AG04449 (cell line): ENCODE results near the gene GPR6.

Experiments used
- CTCF ChIA-PET: fragments of 350-600 bp; formaldehyde crosslinking; extraction: SDS; loops from one replicate; lab custom pipeline; 2021; ENCODE audit warnings: antibody characterized with exemption; lab: Yijun Ruan, JAX
- POLR2A ChIA-PET: fragments of 400-600, 350-600 bp; formaldehyde crosslinking; extraction: SDS; loops from one replicate; lab custom pipeline; 2020; ENCODE audit warnings: antibody characterized with exemption, inconsistent platforms; lab: Yijun Ruan, JAX
- DNase-seq: peaks from one replicate; pipeline ENCODE4 v3.0.0-alpha.2; 2010; ENCODE audit warnings: low read depth, low spot score
- H3K4me3 ChIP-seq: 2 replicates; pipeline ENCODE4 v1.5.1; 2011; ENCODE audit warnings: low read depth, mild to moderate bottlenecking, control low read depth, low read length
- TF ChIP-seq, protein P1 (sequence below): IDR thresholded peaks from one replicate; pipeline ENCODE4 v1.5.1; 2011; ENCODE audit warnings: mild to moderate bottlenecking, moderate library complexity, low read length, control low read depth, inconsistent platforms; ENCODE audit not compliant: insufficient read depth; ENCODE audit errors: missing control alignments

The GPR6 gene, protein sequence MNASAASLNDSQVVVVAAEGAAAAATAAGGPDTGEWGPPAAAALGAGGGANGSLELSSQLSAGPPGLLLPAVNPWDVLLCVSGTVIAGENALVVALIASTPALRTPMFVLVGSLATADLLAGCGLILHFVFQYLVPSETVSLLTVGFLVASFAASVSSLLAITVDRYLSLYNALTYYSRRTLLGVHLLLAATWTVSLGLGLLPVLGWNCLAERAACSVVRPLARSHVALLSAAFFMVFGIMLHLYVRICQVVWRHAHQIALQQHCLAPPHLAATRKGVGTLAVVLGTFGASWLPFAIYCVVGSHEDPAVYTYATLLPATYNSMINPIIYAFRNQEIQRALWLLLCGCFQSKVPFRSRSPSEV

DNA sequence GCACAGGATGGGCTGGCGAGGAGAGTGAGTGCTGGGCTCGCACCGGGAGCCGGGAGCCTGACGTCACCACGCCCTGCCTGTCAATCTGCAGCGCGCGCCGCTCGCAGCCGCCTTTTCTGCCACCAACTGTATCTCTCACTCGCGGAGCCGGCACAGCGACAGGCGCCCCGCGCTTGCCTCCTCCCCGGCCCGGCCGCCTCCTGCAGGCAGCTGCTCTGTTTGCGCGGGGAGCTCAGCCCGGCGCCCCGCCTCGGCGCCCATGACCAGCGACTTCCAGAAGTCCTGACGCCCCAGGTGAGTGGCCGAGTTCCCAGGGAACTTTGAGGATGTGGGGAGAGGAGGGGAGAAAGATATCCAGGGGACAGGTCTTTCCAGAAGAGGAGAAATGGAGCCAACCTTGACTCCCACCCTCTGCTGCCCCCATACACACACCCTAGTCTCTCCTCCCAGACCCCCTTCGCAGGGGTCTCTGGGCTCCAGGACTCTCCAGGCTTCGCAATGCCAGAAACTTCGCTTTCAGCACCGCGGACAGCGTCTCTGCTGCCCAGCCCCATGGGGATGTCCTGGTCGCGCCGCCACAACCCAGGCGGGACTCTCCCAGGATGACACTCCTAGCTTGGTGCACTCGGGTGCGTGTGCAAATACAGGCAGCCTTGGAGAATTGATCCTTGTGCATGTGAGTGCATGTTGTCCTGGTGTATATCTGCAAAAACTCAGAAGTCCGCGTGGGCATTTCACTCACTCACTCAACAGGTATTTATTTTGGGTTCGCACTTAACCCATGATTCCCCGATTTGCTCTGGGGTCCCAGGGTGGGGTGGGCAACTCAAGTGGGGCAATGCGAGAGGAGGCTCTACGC, at the start of gene GPR6:
GPR6 (plus strand) TSS at position 138 of the 859 bp plus-strand sequence. CDS start 802 bp downstream, outside the sequence.
- H3K4me3 ChIP-seq, result no peak within 1 kb of the TSS
- no peak for DNase-seq
- CTCF ChIA-PET, result no interaction called here
- TF ChIP-seq, protein P1, sequence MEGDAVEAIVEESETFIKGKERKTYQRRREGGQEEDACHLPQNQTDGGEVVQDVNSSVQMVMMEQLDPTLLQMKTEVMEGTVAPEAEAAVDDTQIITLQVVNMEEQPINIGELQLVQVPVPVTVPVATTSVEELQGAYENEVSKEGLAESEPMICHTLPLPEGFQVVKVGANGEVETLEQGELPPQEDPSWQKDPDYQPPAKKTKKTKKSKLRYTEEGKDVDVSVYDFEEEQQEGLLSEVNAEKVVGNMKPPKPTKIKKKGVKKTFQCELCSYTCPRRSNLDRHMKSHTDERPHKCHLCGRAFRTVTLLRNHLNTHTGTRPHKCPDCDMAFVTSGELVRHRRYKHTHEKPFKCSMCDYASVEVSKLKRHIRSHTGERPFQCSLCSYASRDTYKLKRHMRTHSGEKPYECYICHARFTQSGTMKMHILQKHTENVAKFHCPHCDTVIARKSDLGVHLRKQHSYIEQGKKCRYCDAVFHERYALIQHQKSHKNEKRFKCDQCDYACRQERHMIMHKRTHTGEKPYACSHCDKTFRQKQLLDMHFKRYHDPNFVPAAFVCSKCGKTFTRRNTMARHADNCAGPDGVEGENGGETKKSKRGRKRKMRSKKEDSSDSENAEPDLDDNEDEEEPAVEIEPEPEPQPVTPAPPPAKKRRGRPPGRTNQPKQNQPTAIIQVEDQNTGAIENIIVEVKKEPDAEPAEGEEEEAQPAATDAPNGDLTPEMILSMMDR, result no peak
- POLR2A ChIA-PET, result no interaction called here

DNA sequence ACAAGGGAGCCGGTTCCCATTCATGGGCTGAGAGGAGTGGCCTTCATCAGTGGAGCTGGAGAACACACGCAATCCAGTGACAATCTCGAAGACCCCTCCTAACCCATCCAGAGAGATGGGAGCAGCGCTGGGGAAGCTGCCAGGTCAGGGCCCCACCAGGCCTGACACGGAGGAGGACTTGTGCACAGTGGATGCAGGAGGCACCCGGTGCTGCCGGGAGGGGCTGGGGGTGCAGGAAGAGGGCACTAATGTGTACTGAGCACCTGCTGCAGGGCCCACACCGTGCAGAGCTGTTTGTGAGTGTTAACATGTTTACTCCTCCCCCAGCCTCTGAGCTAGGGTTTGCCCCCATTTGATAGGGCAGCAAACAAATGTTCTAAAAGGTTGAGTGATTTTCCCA, 43.8 kb upstream of the GPR6 start:
- H3K4me3 ChIP-seq, result no peak overlapping the region
- TF ChIP-seq, protein P1, result no peak
- no peak for DNase-seq
- ChIA-PET CTCF (interaction anchor here (1.0 kb wide), 1 partner anchor 230 kb away, joined by 3 read pairs; no protein-coding TSS in a partner anchor), POLR2A (no interaction called here)

DNA sequence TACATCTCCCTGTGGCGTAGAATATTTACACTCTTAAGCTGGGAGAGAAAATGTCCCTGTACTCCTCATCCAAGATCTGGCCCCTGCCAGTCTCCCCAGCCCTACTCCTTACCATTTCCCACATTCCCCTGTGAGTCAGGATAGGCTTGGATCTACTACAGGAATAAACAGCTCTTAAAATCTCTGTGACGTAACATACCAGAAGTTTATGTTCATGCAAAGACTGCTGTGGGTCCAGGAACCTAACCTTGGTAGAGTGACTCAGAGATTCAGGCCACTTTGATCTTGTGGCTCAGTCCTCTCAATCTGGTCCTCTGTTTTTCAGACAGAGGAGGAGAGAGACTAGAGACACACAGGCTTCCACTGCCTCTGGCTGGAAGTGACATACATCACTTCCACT, 38.5 kb upstream of the GPR6 start:
- no peak for DNase-seq
- no peak overlapping the region for H3K4me3 ChIP-seq
- ChIA-PET POLR2A (no interaction called here), CTCF (no interaction called here)
- TF ChIP-seq, protein P1, result no peak

DNA sequence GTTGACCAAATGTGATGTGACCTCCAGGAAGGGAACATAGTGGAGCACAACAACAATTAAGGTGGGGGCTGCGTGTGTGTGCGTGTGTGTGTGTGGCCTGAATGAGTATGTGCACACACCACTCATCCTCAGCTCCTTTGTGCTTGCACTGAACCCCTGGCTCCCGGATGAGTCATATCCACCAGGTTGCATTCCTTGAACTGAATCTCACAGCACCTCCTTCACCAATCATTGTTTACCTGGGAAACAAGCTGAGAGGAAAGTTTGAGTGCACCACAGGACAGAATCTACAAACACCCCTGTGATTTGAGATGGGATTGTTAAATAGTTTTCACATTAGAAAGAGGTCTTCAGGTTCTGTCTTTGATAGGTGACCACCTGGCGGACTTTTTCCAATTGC, 33.7 kb upstream of the GPR6 start:
- no peak for DNase-seq
- ChIA-PET CTCF (no interaction called here), POLR2A (no interaction called here)
- TF ChIP-seq, protein P1, result no peak
- no peak overlapping the region for H3K4me3 ChIP-seq

GRCh38 chr6:109945091-109945490, 33.0 kb upstream of the GPR6 start:
- TF ChIP-seq, protein P1, result no peak
- ChIA-PET CTCF (no interaction called here), POLR2A (no interaction called here)
- no peak for DNase-seq
- H3K4me3 ChIP-seq, result no peak overlapping the region

DNA sequence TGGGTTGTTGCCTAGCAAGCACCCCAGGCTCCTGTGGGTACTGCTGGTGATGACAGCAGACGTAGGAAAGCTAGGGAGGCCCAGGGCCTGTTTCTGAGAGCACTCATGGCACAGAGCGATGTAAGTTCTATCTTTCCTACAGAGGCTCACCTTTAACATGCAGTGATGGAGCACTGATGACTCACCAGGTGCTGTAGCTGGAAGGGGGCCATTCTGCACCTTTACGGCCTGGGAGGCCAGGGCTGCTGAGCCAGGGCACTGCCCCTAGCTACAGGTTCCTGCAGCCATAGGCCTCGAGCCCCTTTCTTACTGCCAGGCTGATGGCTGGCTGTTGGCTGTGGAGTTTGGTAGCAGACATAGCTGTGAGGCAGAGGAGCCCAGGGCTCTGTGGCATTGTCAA, 31.1 kb upstream of the GPR6 start:
- ChIA-PET CTCF (no interaction called here), POLR2A (no interaction called here)
- TF ChIP-seq, protein P1, result no peak
- no peak for DNase-seq
- H3K4me3 ChIP-seq, result no peak overlapping the region
